Coronary artery (tissue), 2 donors: ENCODE measurements around the gene SARS2.

ENCODE experiments used
- DNase-seq: peaks from one replicate; pipeline ENCODE4 v3.0.0-alpha.2; 2017; ENCODE audit warnings: low spot score
- H3K27ac ChIP-seq, 2 donors: fragments of 200-600 bp; sonication (generic); one replicate each; pipeline ENCODE4 v1.5.1; 2016 to 2019
- H3K4me3 ChIP-seq: fragments of 200-600 bp; sonication (generic); 2 replicates; pipeline ENCODE4 v1.5.1; 2016; ENCODE audit warnings: mild to moderate bottlenecking, moderate library complexity
- CTCF ChIP-seq: fragments of 200-600 bp; sonication (generic); IDR thresholded peaks from one replicate; pipeline ENCODE4 v1.5.1; 2019; ENCODE audit warnings: antibody characterized with exemption

SARS2 gene

DNA sequence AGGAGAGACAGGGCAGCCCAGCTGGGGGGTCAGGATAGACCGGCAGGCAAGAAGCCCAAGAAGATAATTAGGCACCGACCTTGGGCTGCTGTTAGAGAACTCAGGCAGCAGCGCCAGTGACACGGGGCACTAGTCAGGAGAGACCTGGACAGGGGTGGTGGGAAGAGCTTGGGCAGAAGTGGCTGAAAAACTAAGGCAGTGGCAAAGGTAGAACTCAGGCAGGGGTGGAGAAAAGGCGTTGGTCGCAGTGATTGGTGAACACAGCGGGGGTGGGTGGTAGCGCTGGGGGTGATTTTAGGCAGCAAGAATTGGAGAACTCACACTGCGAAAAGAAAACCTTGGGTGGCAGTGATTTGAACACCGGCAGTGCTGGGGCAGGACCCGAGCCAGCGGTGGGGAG, 22.9 kb downstream of the SARS2 start:
- Histone ChIP-seq H3K27ac (no peak overlapping the region), H3K4me3 (no peak overlapping the region)
- no peak for TF ChIP-seq CTCF
- no peak for DNase-seq

DNA sequence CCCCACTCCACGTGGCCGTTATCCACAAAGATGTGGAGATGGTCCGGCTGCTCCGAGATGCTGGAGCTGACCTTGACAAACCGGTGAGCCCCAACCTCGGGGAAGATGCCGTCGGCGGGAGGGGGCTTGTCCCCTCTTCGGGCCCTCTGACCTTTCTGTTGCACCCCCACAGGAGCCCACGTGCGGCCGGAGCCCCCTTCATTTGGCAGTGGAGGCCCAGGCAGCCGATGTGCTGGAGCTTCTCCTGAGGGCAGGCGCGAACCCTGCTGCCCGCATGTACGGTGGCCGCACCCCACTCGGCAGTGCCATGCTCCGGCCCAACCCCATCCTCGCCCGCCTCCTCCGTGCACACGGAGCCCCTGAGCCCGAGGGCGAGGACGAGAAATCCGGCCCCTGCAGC, 23.3 kb downstream of the SARS2 start:
- DNase-seq: no peak
- H3K4me3 ChIP-seq: no peak overlapping the region
- H3K27ac ChIP-seq: no peak overlapping the region
- TF ChIP-seq CTCF: no peak

DNA sequence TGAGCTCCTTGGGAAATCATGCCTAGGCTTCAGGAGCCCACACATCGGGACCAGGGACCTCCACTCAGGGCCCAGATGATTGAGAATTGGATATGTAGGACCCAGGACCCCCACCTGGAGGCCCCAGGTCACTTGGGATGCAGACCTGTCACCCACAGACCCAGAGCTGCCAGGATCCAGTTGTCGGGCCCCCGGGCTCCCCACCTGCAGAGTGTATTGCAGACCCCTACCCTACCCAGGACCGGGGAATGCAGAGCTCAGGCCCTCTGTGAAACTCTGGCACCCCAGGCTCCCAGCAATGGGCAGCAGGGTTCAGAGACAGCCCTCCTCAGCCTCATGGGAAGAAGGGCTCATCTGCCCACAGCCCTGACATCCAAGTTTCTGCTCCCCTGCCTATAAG, 24.9 kb downstream of the SARS2 start:
- TF ChIP-seq CTCF: no peak
- DNase-seq: no peak
- no peak overlapping the region for H3K27ac ChIP-seq
- no peak overlapping the region for H3K4me3 ChIP-seq

GRCh38 chr19:38904581-38905539, 25.7 kb downstream of the SARS2 start:
- no peak for DNase-seq
- TF ChIP-seq CTCF: no peak
- Histone ChIP-seq H3K4me3 (no peak overlapping the region), H3K27ac (no peak overlapping the region)

GRCh38 chr19:38901683-38902082, 28.9 kb downstream of the SARS2 start:
- no peak for DNase-seq
- TF ChIP-seq CTCF: no peak
- Histone ChIP-seq H3K27ac (no peak overlapping the region), H3K4me3 (no peak overlapping the region)

- Histone ChIP-seq H3K27ac (peak overlapping the region in 1 of 2 donors; percentile 91), H3K4me3 (peak overlapping the region; percentile 91)
- TF ChIP-seq CTCF: no peak
- no peak for DNase-seq
Observed at GRCh38 chr19:38900743-38901190, 29.8 kb downstream of the SARS2 start.

DNA sequence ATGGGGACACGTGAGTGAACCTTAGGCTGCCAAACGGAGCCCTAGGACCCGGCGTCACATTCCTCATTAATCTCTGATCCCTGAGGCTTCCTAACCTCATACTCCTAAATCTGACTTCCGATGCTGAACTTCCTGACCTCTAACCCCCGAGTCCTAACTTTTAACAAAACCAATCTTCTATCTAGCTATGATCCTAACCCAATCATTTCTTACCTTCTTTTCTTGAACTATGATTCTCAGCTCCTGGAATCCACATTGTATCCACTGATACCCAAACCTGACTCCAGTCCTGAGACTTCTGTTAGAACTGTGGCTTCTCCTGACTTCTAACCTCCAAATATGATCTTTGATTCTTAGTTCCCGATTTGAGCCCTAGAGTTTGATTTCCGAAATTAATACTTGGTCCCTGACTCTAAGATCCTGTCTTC, 30.3 kb downstream of the SARS2 start:
- H3K4me3 ChIP-seq: peak overlapping the region; percentile 91
- H3K27ac ChIP-seq: peak overlapping the region; percentile 91
- TF ChIP-seq CTCF: no peak
- no peak for DNase-seq
